Pancreas (tissue), 10 donors: ENCODE measurements around the gene DEFB129. TPM values are rescaled to one million over a fixed set of nuclear protein-coding genes. Genes with fewer than 3 reads are reported as not detected.

Experiments
- ATAC-seq, 4 donors: fragments of 200-7000 bp; cut with Tn5 transposase; one replicate each; pipeline versions ENCODE4 v1.8.0 to v1.9.1; 2020; ENCODE audit warnings: mild to moderate bottlenecking in 4 of 4, moderate library complexity in 4 of 4
- DNase-seq, 6 donors: peaks; one replicate each; pipeline ENCODE4 v3.0.0-alpha.2; 2020
- FAIRE-seq: peaks from 2 replicates; lab custom pipeline; 2012; peaks lifted over from hg19 to GRCh38; lab: Jason Lieb, UNC
- H3K27ac ChIP-seq, 4 donors: fragments of 200-600 bp; sonication (generic); 1 replicate in 3 of 4; 2 replicates in 1 of 4; pipeline versions ENCODE4 v1.5.0 to v1.8.0; 2020
- H3K27me3 ChIP-seq, 4 donors: fragments of 200-600 bp; one replicate each; pipeline ENCODE4 v1.8.0; 2021
- H3K36me3 ChIP-seq, 3 donors: fragments of 200-600 bp; sonication (generic) in 1 of 3; one replicate each; pipeline versions ENCODE4 v1.5.0 to v1.8.0; 2020 to 2021
- H3K4me1 ChIP-seq, 3 donors: fragments of 200-600 bp; one replicate each; pipeline ENCODE4 v1.8.0; 2021
- H3K4me3 ChIP-seq, 4 donors: fragments of 200-600 bp; sonication (generic) in 2 of 4; one replicate each; pipeline versions ENCODE4 v1.5.0 to v1.8.0; 2020 to 2021
- H3K9me3 ChIP-seq, 4 donors: fragments of 200-600 bp; one replicate each; pipeline ENCODE4 v1.8.0; 2021
- CTCF ChIP-seq, 4 donors: fragments of 200-600 bp; sonication (generic) in 3 of 4; IDR thresholded peaks; one replicate each; pipeline versions ENCODE4 v1.5.0 to v1.8.0; 2021; ENCODE audit warnings: antibody characterized with exemption in 4 of 4
- WGBS, 2 donors: extraction: QIAGEN DNeasy Blood & Tissue Kit; methylation state at CpG; one replicate each; pipeline ENCODE4 v1.1.7; 2013; 5-methylcytosine and 5-hydroxymethylcytosine counted together
- intact Hi-C, 3 donors: fragments of 100-400 bp; cut with DNase I; formaldehyde crosslinking; loops; one replicate each; pipeline versions ENCODE4 v1.11.1 to v1.14.2; 2022
- polyA plus RNA-seq, 2 donors: library from polyadenylated mRNA; stranded (reverse); fragments of 200-250 nt; gene quantifications; one replicate each; pipeline ENCODE4 v1.2.3, GENCODE V29; 2013
- total RNA-seq, 6 donors: library from RNA; stranded (reverse); fragmentation: NEBNext Ultra II Directional in 4 of 6; extraction: Animal tissue kit (Norgen Biotek cat#: 25700) in 4 of 6; gene quantifications; one replicate each; pipeline versions ENCODE4 v1.2.1 to v1.2.4, GENCODE V29; 2021 to 2023
- donor health status: healthy with polysubstance abuse.
- donor health status: DM: no; HTN: no; CAD: no; lungs with moderate emphysema.
- donor health status: DM: no; HTN: no; CAD: no.
- donor health status: control.
- donor health status: control.
- donor health status: Bipolar disorder and iron deficiency.
- donor health status: DM: yes; HTN: yes; CAD: no.
- donor health status: DM: no; HTN: no; CAD: no.
- donor health status: DM: no; HTN: no; CAD: no.
- donor health status: DM: yes; HTN: yes; CAD: no.

The DEFB129 gene
- total and polyA plus RNA-seq, 8 donors: not detected

DNA sequence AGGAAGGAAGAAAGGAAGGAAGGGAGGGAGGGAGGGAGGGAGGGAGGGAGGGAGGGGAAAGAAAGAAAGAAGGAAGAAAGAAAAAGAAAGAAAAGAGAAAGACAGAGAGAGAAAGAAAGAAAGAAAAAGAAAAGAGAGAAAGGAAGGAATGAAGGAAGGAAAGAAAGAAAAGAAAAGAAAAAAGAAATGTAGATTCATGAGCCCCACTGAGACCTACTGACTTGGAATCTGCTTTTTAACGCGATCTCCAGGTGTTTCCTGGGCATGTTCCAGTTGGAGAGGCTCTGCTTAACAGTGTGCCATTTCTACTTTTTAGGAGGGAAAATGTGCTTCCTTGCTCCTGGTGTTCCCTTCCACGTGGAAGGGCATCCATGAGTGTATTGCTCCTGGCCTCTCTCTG is 46.8 kb downstream of the DEFB129 start:
- no peak overlapping the region for H3K4me3 ChIP-seq
- no peak for DNase-seq
- no peaks in the 10 kb centered on the region for H3K36me3 ChIP-seq
- H3K27ac ChIP-seq: no peak overlapping the region
- FAIRE-seq: no peak
- no peaks in the 10 kb centered on the region for H3K27me3 ChIP-seq
- ATAC-seq: no peak
- WGBS, 2 donors: 51 to 67% methylated on average over 3 of the region's 3 CpGs
- intact Hi-C loops: no loop called here
- no peaks in the 10 kb centered on the region for H3K4me1 ChIP-seq
- TF ChIP-seq CTCF (IDR thresholded peaks at IDR 0.05): no peak
- no peaks in the 10 kb centered on the region for H3K9me3 ChIP-seq

DNA sequence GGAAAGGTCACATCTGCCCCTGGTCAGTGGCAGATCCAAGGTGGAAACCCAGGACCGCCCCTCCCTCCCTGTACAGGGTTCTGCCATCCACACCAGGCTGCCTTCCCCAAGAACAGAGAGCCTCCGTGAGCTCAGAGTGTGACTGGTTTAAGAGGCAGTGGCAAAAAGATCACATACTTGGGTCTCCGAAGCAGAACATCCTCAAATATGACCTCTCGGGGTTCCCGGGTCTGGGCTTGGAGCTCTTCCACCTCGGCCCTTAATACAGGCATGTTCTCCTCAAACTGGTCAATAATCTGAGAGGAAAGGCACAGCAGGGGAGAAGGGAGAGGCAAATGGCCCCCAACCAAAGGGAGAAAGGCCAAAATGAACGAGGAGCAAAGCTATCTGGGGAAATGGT is 48.7 kb downstream of the DEFB129 start:
- Histone ChIP-seq H3K4me3 (no peak overlapping the region), H3K27me3 (no peaks in the 10 kb centered on the region), H3K9me3 (no peaks in the 10 kb centered on the region), H3K4me1 (no peaks in the 10 kb centered on the region), H3K27ac (no peak overlapping the region), H3K36me3 (no peaks in the 10 kb centered on the region)
- WGBS, 2 donors: 81 to 85% methylated on average over 7 of the region's 7 CpGs
- intact Hi-C loops: no loop called here
- ATAC-seq: no peak
- no peak for TF ChIP-seq CTCF (IDR thresholded peaks at IDR 0.05)
- FAIRE-seq: no peak
- peak in 1 of 6 donors; percentile 3 for DNase-seq

DNA sequence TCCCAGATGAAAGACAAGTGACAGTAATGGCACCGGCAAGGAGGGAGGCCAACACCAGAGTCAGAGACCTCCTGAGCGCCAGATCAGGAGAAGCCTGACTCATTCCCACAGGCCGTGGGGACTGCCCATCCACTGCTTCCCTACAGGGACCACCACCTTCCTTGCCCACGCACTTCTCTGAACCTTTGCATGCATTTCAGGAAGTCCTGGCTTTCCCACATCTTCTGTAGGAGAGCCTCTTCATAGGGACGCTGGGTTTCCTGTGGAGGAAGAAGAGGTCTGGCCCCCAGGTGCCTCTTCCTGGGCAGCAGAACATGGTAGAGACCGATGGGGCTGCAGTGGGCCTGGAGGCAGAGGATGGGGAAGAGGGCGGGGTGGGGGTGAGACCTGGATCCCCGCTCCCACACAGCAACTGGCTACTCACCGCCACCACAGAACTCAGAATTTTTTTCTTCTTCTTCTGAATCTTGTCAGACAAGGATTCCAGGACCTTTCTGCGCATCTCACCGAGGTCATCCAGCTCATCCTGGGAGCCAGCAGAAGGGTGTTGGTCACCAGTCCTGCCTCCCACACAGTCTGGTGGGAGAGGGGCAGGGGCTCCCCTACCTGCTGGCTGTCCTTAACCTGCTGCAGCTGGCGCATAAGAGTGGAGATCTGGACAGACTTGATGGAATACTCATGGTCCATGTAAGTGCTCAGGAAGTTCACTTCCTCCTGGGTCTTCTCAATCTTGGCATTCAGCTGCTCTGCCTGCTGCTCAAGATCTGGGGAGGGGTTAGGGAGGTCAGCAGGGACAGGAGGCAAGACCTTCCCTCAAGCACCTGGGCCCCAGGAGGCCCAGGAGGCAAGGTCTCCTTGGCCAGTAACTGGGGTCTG is 49.8 kb downstream of the DEFB129 start:
- no peak for TF ChIP-seq CTCF (IDR thresholded peaks at IDR 0.05)
- no peaks in the 10 kb centered on the region for H3K9me3 ChIP-seq
- H3K36me3 ChIP-seq: no peaks in the 10 kb centered on the region
- ATAC-seq: no peak
- H3K4me3 ChIP-seq: no peak overlapping the region
- intact Hi-C loops: no loop called here
- 91 to 95% methylated on average over 12 of the region's 12 CpGs for WGBS, 2 donors
- no peaks in the 10 kb centered on the region for H3K27me3 ChIP-seq
- FAIRE-seq: no peak
- no peaks in the 10 kb centered on the region for H3K4me1 ChIP-seq
- DNase-seq: peak in 1 of 6 donors; percentile 4
- H3K27ac ChIP-seq: no peak overlapping the region

DNA sequence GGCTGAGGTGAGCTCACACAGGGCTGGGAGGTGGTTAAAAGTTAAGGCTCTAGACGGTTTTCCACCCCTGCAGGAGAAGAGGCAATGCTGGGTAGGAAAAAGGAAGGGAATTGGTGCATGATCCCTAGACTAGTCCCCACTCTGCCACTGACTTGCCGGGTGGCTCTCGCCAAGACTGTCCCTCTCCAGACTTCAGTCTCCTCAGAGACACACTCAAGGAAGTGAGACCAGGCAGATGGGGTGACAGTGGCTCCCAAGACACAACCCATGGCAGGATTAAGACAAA is 50.4 kb downstream of the DEFB129 start:
- Histone ChIP-seq H3K27me3 (no peaks in the 10 kb centered on the region), H3K4me1 (no peaks in the 10 kb centered on the region), H3K9me3 (no peaks in the 10 kb centered on the region), H3K36me3 (no peaks in the 10 kb centered on the region), H3K4me3 (no peak overlapping the region), H3K27ac (no peak overlapping the region)
- ATAC-seq (no peak), FAIRE-seq (no peak), DNase-seq (no peak)
- WGBS, 2 donors: 32 to 42% methylated on average over 2 to 3 of the region's 3 CpGs
- TF ChIP-seq CTCF (IDR thresholded peaks at IDR 0.05): no peak
- intact Hi-C loops: no loop called here

GRCh38 chr20:278181-278580 is 51.1 kb downstream of the DEFB129 start:
- Histone ChIP-seq H3K4me3 (no peak overlapping the region), H3K27ac (no peak overlapping the region), H3K36me3 (no peaks in the 10 kb centered on the region), H3K4me1 (no peaks in the 10 kb centered on the region), H3K27me3 (no peaks in the 10 kb centered on the region), H3K9me3 (no peaks in the 10 kb centered on the region)
- no peak for FAIRE-seq
- intact Hi-C loops: no loop called here
- DNase-seq: no peak
- ATAC-seq: no peak
- no peak for TF ChIP-seq CTCF (IDR thresholded peaks at IDR 0.05)
- WGBS, 2 donors: 94 to 97% methylated on average over 5 of the region's 5 CpGs
